Measurements from ENCODE around the gene RPA1. TPM values are rescaled to one million over a fixed set of nuclear protein-coding genes. Genes with fewer than 3 reads are reported as not detected.
"Not testable (repeated sequence)": the region's sequence is repeated elsewhere in the genome, so short reads cannot be mapped to it uniquely, and the experiment has no call there.

The RPA1 gene
- total RNA-seq, 2 experiments from 2014 or later = 196 to 249 TPM

- Mint-ChIP-seq H3K27ac (peak overlapping the region; percentile 60), H3K36me3 (peaks cover 38% of the 10 kb centered on the region), H3K27me3 (no peaks in the 10 kb centered on the region), H3K9me3 (ENCODE audit: low read depth) (no peaks in the 10 kb centered on the region), H3K4me3 (peak overlapping the region; percentile 25), H3K4me1 (peaks cover 53% of the 10 kb centered on the region)
- CTCF ChIA-PET = interaction anchor here (0.9 to 2.1 kb wide), 4 partner anchors 31 to 168 kb away, joined by 3 to 5 read pairs (median 5); no protein-coding TSS in a partner anchor
- ATAC-seq (no peak), DNase-seq (peak; percentile 71)
Observed at GRCh38 chr17:1834380-1835149, 4.8 kb downstream of the RPA1 start.

- H3K27me3 Mint-ChIP-seq = no peaks in the 10 kb centered on the region
- no peaks in the 10 kb centered on the region for H3K9me3 Mint-ChIP-seq (ENCODE audit: low read depth)
- peaks cover 40% of the 10 kb centered on the region for H3K36me3 Mint-ChIP-seq
- ATAC-seq = no peak
- H3K27ac Mint-ChIP-seq = no peak overlapping the region
- H3K4me3 Mint-ChIP-seq = no peak overlapping the region
- CTCF ChIA-PET = interaction anchor here (1.0 kb wide), 1 partner anchor 26 kb away, joined by 3 read pairs; no protein-coding TSS in a partner anchor
- H3K4me1 Mint-ChIP-seq = peaks cover 24% of the 10 kb centered on the region
- DNase-seq = no peak
Observed at GRCh38 chr17:1839516-1839915, 9.7 kb downstream of the RPA1 start.

- H3K36me3 Mint-ChIP-seq = peaks cover 45% of the 10 kb centered on the region
- CTCF ChIA-PET = interaction anchor here (1.5 kb wide), 1 partner anchor 21 kb away, joined by 4 read pairs; no protein-coding TSS in a partner anchor
- no peak overlapping the region for H3K4me3 Mint-ChIP-seq
- no peak overlapping the region for H3K27ac Mint-ChIP-seq
- DNase-seq = no peak
- no peaks in the 10 kb centered on the region for H3K9me3 Mint-ChIP-seq (ENCODE audit: low read depth)
- H3K27me3 Mint-ChIP-seq = no peaks in the 10 kb centered on the region
- H3K4me1 Mint-ChIP-seq = peaks cover 4% of the 10 kb centered on the region
- no peak for ATAC-seq
Observed at GRCh38 chr17:1843947-1844346, 14.1 kb downstream of the RPA1 start.

- Mint-ChIP-seq H3K4me3 (no peak overlapping the region), H3K9me3 (ENCODE audit: low read depth) (no peaks in the 10 kb centered on the region), H3K36me3 (peaks cover 52% of the 10 kb centered on the region), H3K4me1 (no peaks in the 10 kb centered on the region), H3K27me3 (no peaks in the 10 kb centered on the region), H3K27ac (no peak overlapping the region)
- CTCF ChIA-PET = no interaction called here
- ATAC-seq (no peak), DNase-seq (no peak)
Observed at GRCh38 chr17:1847191-1847590, 17.4 kb downstream of the RPA1 start.

GRCh38 chr17:1852327-1852726 is 22.5 kb downstream of the RPA1 start:
- H3K36me3 Mint-ChIP-seq = peaks cover 44% of the 10 kb centered on the region
- CTCF ChIA-PET = no interaction called here
- no peak overlapping the region for H3K4me3 Mint-ChIP-seq
- H3K4me1 Mint-ChIP-seq = no peaks in the 10 kb centered on the region
- DNase-seq (no peak), ATAC-seq (no peak)
- no peaks in the 10 kb centered on the region for H3K9me3 Mint-ChIP-seq (ENCODE audit: low read depth)
- no peaks in the 10 kb centered on the region for H3K27me3 Mint-ChIP-seq
- no peak overlapping the region for H3K27ac Mint-ChIP-seq

GRCh38 chr17:1853698-1854097 is 23.9 kb downstream of the RPA1 start:
- Mint-ChIP-seq H3K27ac (no peak overlapping the region), H3K27me3 (no peaks in the 10 kb centered on the region), H3K9me3 (ENCODE audit: low read depth) (no peaks in the 10 kb centered on the region), H3K36me3 (peaks cover 43% of the 10 kb centered on the region), H3K4me1 (no peaks in the 10 kb centered on the region), H3K4me3 (no peak overlapping the region)
- CTCF ChIA-PET = interaction anchor here (1.1 to 1.2 kb wide), 2 partner anchors 20 to 205 kb away, joined by 3 to 6 read pairs; partner anchors contain the start of gene RILP
- ATAC-seq = no peak
- no peak for DNase-seq

GRCh38 chr17:1856462-1856861 is 26.7 kb downstream of the RPA1 start:
- ATAC-seq; DNase-seq; H3K4me3 Mint-ChIP-seq; CTCF ChIA-PET; H3K9me3 Mint-ChIP-seq (ENCODE audit: low read depth); H3K4me1 Mint-ChIP-seq; H3K27ac Mint-ChIP-seq; H3K27me3 Mint-ChIP-seq: not testable (repeated sequence)
- H3K36me3 Mint-ChIP-seq = peaks cover 52% of the 10 kb centered on the region

GRCh38 chr17:1860978-1861377 is 31.2 kb downstream of the RPA1 start:
- H3K27ac Mint-ChIP-seq = no peak overlapping the region
- peaks cover 29% of the 10 kb centered on the region for H3K36me3 Mint-ChIP-seq
- ATAC-seq (no peak), DNase-seq (no peak)
- H3K4me3 Mint-ChIP-seq = no peak overlapping the region
- H3K27me3 Mint-ChIP-seq = no peaks in the 10 kb centered on the region
- peaks cover 4% of the 10 kb centered on the region for H3K4me1 Mint-ChIP-seq
- CTCF ChIA-PET = interaction anchor here (0.9 to 5.3 kb wide), 5 partner anchors 9 to 192 kb away, joined by 3 to 37 read pairs (median 3); no protein-coding TSS in a partner anchor
- H3K9me3 Mint-ChIP-seq (ENCODE audit: low read depth) = no peaks in the 10 kb centered on the region

GRCh38 chr17:1861391-1862010 is 31.7 kb downstream of the RPA1 start:
- Mint-ChIP-seq H3K27me3 (no peaks in the 10 kb centered on the region), H3K9me3 (ENCODE audit: low read depth) (no peaks in the 10 kb centered on the region), H3K36me3 (peaks cover 29% of the 10 kb centered on the region), H3K27ac (no peak overlapping the region), H3K4me3 (no peak overlapping the region), H3K4me1 (peaks cover 4% of the 10 kb centered on the region)
- CTCF ChIA-PET = interaction anchor here (0.9 to 5.3 kb wide), 3 partner anchors 9 to 192 kb away, joined by 3 to 37 read pairs (median 6); no protein-coding TSS in a partner anchor
- DNase-seq (no peak), ATAC-seq (no peak)

- no peaks in the 10 kb centered on the region for H3K27me3 Mint-ChIP-seq
Observed at GRCh38 chr17:1865252-1866037, 35.6 kb downstream of the RPA1 start.

GRCh38 chr17:1867307-1867706 is 37.5 kb downstream of the RPA1 start:
- Mint-ChIP-seq H3K4me1 (peaks cover 33% of the 10 kb centered on the region), H3K27me3 (no peaks in the 10 kb centered on the region), H3K36me3 (peaks cover 28% of the 10 kb centered on the region), H3K4me3 (no peak overlapping the region), H3K27ac (peak overlapping the region; percentile 31), H3K9me3 (ENCODE audit: low read depth) (no peaks in the 10 kb centered on the region)
- ATAC-seq (no peak), DNase-seq (no peak)
- CTCF ChIA-PET = interaction anchor here (1.3 to 2.3 kb wide), 2 partner anchors 150 to 391 kb away, joined by 3 to 13 read pairs; no protein-coding TSS in a partner anchor

More at GRCh38 chr17:1865252-1866037, 35.6 kb downstream of the RPA1 start:
- CTCF ChIA-PET = interaction anchor here (0.6 to 5.3 kb wide), 16 partner anchors 12 to 217 kb away, joined by 3 to 37 read pairs (median 4); partner anchors contain the start of genes RPA1, RTN4RL1 and SMYD4
- no peaks in the 10 kb centered on the region for H3K9me3 Mint-ChIP-seq (ENCODE audit: low read depth)
- ATAC-seq (peak; percentile 67), DNase-seq (peak; percentile 61)
- no peak overlapping the region for H3K27ac Mint-ChIP-seq
- no peak overlapping the region for H3K4me3 Mint-ChIP-seq
- H3K36me3 Mint-ChIP-seq = peaks cover 27% of the 10 kb centered on the region
- H3K4me1 Mint-ChIP-seq = peaks cover 15% of the 10 kb centered on the region

GRCh38 chr17:1868090-1868489 is 38.3 kb downstream of the RPA1 start:
- ATAC-seq (no peak), DNase-seq (no peak)
- peaks cover 34% of the 10 kb centered on the region for H3K36me3 Mint-ChIP-seq
- H3K4me3 Mint-ChIP-seq = no peak overlapping the region
- no peaks in the 10 kb centered on the region for H3K27me3 Mint-ChIP-seq
- CTCF ChIA-PET = interaction anchor here (1.3 kb wide), 1 partner anchor 391 kb away, joined by 3 read pairs; no protein-coding TSS in a partner anchor
- H3K27ac Mint-ChIP-seq = no peak overlapping the region
- peaks cover 41% of the 10 kb centered on the region for H3K4me1 Mint-ChIP-seq
- no peaks in the 10 kb centered on the region for H3K9me3 Mint-ChIP-seq (ENCODE audit: low read depth)

GRCh38 chr17:1870592-1870991 is 40.8 kb downstream of the RPA1 start:
- H3K4me1 Mint-ChIP-seq = peaks cover 51% of the 10 kb centered on the region
- no peaks in the 10 kb centered on the region for H3K27me3 Mint-ChIP-seq
- peak overlapping the region; percentile 49 for H3K4me3 Mint-ChIP-seq
- no peak for DNase-seq
- CTCF ChIA-PET = interaction anchor here (0.8 to 2.6 kb wide), 8 partner anchors 9 to 202 kb away, joined by 3 to 15 read pairs (median 4); no protein-coding TSS in a partner anchor
- H3K27ac Mint-ChIP-seq = peak overlapping the region; percentile 92
- peaks cover 50% of the 10 kb centered on the region for H3K36me3 Mint-ChIP-seq
- no peaks in the 10 kb centered on the region for H3K9me3 Mint-ChIP-seq (ENCODE audit: low read depth)
- peak; percentile 85 for ATAC-seq
